ENCODE data around the gene TPM1. TPM values are rescaled to one million over a fixed set of nuclear protein-coding genes. Genes with fewer than 3 reads are reported as not detected.
A peak's percentile ranks its signal among the peaks of the same experiment; 100 is the strongest.

Gene TPM1
- total and polyA plus RNA-seq, 11 donors = 9,722 to 18,689 (median 13,651) TPM

DNA sequence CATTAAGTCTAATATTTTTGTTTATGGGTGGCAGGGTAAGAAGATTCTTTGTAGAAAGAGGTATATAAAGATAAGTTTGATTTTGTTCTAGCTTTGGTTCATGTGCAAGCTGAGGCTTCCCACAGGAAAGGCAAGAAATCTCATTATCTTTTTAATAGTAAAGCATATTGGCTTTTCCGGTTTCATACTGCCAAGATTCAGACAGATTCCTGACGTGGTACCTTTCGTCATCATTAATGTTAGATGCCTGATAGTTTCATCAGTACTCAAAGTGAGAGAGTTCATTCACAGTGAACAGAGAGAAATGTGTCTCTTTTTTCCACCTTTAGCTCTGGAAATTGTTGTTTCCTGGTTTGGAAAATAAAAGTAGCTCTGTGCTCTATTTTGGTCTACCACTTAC lies 16.5 kb downstream of the TPM1 start:
- H3K4me3 ChIP-seq = no peak overlapping the region
- peaks cover 12 to 99% (median 74%) of the 10 kb centered on the region in 12 donors for H3K4me1 ChIP-seq

DNA sequence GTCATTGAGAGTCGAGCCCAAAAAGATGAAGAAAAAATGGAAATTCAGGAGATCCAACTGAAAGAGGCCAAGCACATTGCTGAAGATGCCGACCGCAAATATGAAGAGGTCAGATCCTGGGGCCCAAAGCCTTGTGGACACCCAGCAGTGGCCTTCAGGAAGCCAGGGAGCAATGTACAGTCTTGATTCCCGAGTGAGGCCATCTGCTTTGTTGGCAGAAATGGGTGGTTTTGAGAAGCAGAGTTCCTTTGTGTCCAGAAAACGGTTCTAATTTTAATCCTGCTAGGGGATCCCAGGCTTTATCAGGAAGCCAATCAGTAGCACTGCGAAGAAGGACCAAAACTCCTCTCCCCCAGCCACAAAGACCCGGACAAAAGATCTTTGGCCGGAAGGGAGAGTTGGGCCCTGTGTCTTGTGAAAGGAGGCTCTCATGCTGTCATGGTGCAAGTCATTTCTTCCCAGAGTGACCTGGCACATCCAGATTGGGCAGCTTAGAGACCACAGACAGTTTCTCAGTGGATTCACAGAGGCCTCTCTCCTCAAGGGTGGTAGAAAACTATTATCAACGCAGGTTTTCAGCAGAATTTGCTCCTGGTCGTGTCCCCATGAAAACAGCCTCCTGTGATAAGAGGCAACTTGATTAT lies 17.1 kb downstream of the TPM1 start:
- intact Hi-C loops (cut with DNase I) = no loop called here
- Histone ChIP-seq H3K36me3 (peaks cover 10 to 100% (median 88%) of the 10 kb centered on the region in 9 donors), H3K4me3 (no peak overlapping the region), H3K27me3 (no peaks in the 10 kb centered on the region), H3K4me1 (peaks cover 12 to 99% (median 70%) of the 10 kb centered on the region in 12 donors), H3K9me3 (no peaks in the 10 kb centered on the region), H3K27ac (peak overlapping the region; percentile 9 to 96 (median 36))
- no peak for TF ChIP-seq POLR2A (IDR thresholded peaks at IDR 0.05)
- TF ChIP-seq, protein P1, sequence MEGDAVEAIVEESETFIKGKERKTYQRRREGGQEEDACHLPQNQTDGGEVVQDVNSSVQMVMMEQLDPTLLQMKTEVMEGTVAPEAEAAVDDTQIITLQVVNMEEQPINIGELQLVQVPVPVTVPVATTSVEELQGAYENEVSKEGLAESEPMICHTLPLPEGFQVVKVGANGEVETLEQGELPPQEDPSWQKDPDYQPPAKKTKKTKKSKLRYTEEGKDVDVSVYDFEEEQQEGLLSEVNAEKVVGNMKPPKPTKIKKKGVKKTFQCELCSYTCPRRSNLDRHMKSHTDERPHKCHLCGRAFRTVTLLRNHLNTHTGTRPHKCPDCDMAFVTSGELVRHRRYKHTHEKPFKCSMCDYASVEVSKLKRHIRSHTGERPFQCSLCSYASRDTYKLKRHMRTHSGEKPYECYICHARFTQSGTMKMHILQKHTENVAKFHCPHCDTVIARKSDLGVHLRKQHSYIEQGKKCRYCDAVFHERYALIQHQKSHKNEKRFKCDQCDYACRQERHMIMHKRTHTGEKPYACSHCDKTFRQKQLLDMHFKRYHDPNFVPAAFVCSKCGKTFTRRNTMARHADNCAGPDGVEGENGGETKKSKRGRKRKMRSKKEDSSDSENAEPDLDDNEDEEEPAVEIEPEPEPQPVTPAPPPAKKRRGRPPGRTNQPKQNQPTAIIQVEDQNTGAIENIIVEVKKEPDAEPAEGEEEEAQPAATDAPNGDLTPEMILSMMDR (IDR thresholded peaks at IDR 0.05) = no peak
- WGBS, 4 donors = 47 to 57% (median 49%) methylated on average over 10 of the region's 10 CpGs
- ATAC-seq (no peak), DNase-seq (no peak)

More for the DNA sequence above, 16.5 kb downstream of the TPM1 start:
- peaks cover 10 to 100% (median 82%) of the 10 kb centered on the region in 9 donors for H3K36me3 ChIP-seq
- H3K27me3 ChIP-seq = no peaks in the 10 kb centered on the region
- peak overlapping the region; percentile 1 to 96 (median 33) for H3K27ac ChIP-seq
- no peaks in the 10 kb centered on the region for H3K9me3 ChIP-seq
- ATAC-seq (no peak), DNase-seq (no peak)
- WGBS, 4 donors = 29 to 42% (median 34%) methylated on average over 3 of the region's 3 CpGs
- no peak for TF ChIP-seq POLR2A (IDR thresholded peaks at IDR 0.05)
- TF ChIP-seq, protein P1 (IDR thresholded peaks at IDR 0.05) = no peak
- intact Hi-C loops (cut with DNase I) = no loop called here

DNA sequence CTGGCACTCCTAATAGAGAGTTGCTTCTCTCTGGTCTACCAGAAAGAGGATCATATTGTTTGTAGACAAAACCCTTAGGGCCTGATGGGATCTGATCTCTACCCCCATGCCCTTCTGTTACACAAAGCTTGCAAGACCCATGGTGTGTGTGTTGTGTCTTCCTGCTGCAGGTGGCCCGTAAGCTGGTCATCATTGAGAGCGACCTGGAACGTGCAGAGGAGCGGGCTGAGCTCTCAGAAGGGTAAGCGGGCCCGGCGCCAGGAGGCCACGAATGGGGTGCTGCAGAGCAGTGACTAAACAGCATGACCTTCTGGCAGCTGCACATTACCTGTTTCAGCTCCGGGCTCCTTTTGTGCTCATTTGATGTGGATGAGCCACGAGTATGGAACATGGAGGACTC lies 18.2 kb downstream of the TPM1 start:
- peak in 3 of 4 donors; percentile 8 to 23 (median 16) for ATAC-seq
- Histone ChIP-seq H3K36me3 (peaks cover 10 to 100% (median 94%) of the 10 kb centered on the region in 9 donors), H3K27ac (peak overlapping the region in 8 of 12 donors; percentile 3 to 96 (median 46)), H3K9me3 (no peaks in the 10 kb centered on the region), H3K27me3 (no peaks in the 10 kb centered on the region), H3K4me3 (no peak overlapping the region), H3K4me1 (peaks cover 7 to 99% (median 62%) of the 10 kb centered on the region in 12 donors)
- 35 to 55% (median 44%) methylated on average over 6 to 10 of the region's 10 CpGs for WGBS, 4 donors
- peak in 2 of 5 donors; percentile 37 to 55 for DNase-seq
- TF ChIP-seq, protein P1 (IDR thresholded peaks at IDR 0.05) = no peak
- TF ChIP-seq POLR2A (IDR thresholded peaks at IDR 0.05) = no peak
- intact Hi-C loops (cut with DNase I) = no loop called here

DNA sequence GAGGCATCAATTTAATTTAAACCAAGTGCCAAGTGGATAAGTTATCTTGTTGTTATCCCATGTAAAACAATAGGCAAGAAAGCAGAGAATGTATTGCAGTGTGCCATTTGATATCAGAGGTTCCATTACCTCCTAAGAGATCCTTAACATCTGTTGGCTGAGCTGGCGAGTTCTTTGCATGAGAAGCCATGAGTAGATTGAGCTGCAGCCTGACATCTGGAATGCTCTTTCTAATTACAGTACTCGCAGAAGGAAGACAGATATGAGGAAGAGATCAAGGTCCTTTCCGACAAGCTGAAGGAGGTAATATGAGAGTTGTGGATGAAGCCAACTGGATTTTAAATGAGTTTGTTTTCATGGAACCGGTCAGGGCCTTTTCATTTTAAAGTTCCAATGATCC lies 19.4 kb downstream of the TPM1 start:
- TF ChIP-seq POLR2A (IDR thresholded peaks at IDR 0.05) = no peak
- TF ChIP-seq, protein P1 (IDR thresholded peaks at IDR 0.05) = no peak
- H3K27ac ChIP-seq = peak overlapping the region in 5 of 12 donors; percentile 1 to 96 (median 45)
- H3K9me3 ChIP-seq = no peaks in the 10 kb centered on the region
- intact Hi-C loops (cut with DNase I) = no loop called here
- no peak for DNase-seq
- ATAC-seq = no peak
- H3K4me1 ChIP-seq = peaks cover 7 to 97% (median 55%) of the 10 kb centered on the region in 12 donors
- WGBS, 4 donors = 45 to 57% (median 47%) methylated on average over 4 of the region's 4 CpGs
- peaks cover 10 to 100% (median 96%) of the 10 kb centered on the region in 9 donors for H3K36me3 ChIP-seq
- no peaks in the 10 kb centered on the region for H3K27me3 ChIP-seq
- H3K4me3 ChIP-seq = no peak overlapping the region
